Measurements from ENCODE around the gene MCM7.

The MCM7 gene

GRCh38 chr7:100077205-100077604 lies 24.0 kb downstream of the MCM7 start:
- no peak overlapping the region for H3K4me3 ChIP-seq (ENCODE audit: low read depth, low read length)
- TF ChIP-seq CTCF (IDR thresholded peaks at IDR 0.05; ENCODE audit: low read depth, low read length, missing control alignments), result no peak
- DNase-seq (ENCODE audit: low read depth), result no peak

- DNase-seq (ENCODE audit: low read depth), result no peak
- TF ChIP-seq CTCF (IDR thresholded peaks at IDR 0.05; ENCODE audit: low read depth, low read length, missing control alignments), result no peak
- H3K4me3 ChIP-seq (ENCODE audit: low read depth, low read length), result no peak overlapping the region
Measured at GRCh38 chr7:100075418-100075817, 25.8 kb downstream of the MCM7 start.

GRCh38 chr7:100074841-100075240 lies 26.4 kb downstream of the MCM7 start:
- TF ChIP-seq CTCF (IDR thresholded peaks at IDR 0.05; ENCODE audit: low read depth, low read length, missing control alignments), result no peak
- no peak overlapping the region for H3K4me3 ChIP-seq (ENCODE audit: low read depth, low read length)
- DNase-seq (ENCODE audit: low read depth), result no peak

GRCh38 chr7:100072462-100072861 lies 28.7 kb downstream of the MCM7 start:
- TF ChIP-seq CTCF (IDR thresholded peaks at IDR 0.05; ENCODE audit: low read depth, low read length, missing control alignments), result no peak
- H3K4me3 ChIP-seq (ENCODE audit: low read depth, low read length), result no peak overlapping the region
- DNase-seq (ENCODE audit: low read depth), result no peak

- H3K4me3 ChIP-seq (ENCODE audit: low read depth, low read length), result no peak overlapping the region
- TF ChIP-seq CTCF (IDR thresholded peaks at IDR 0.05; ENCODE audit: low read depth, low read length, missing control alignments), result no peak
- DNase-seq (ENCODE audit: low read depth), result no peak
Measured at GRCh38 chr7:100071018-100071723, 30.0 kb downstream of the MCM7 start.

GRCh38 chr7:100069991-100070390 lies 31.2 kb downstream of the MCM7 start:
- no peak for DNase-seq (ENCODE audit: low read depth)
- no peak overlapping the region for H3K4me3 ChIP-seq (ENCODE audit: low read depth, low read length)
- no peak for TF ChIP-seq CTCF (IDR thresholded peaks at IDR 0.05; ENCODE audit: low read depth, low read length, missing control alignments)

- no peak for TF ChIP-seq CTCF (IDR thresholded peaks at IDR 0.05; ENCODE audit: low read depth, low read length, missing control alignments)
- no peak for DNase-seq (ENCODE audit: low read depth)
- no peak overlapping the region for H3K4me3 ChIP-seq (ENCODE audit: low read depth, low read length)
Measured at GRCh38 chr7:100066953-100067352, 34.2 kb downstream of the MCM7 start.

All from GM12864 (cell line).